ENCODE data around the gene WASF1. TPM values are rescaled to one million over a fixed set of nuclear protein-coding genes. Genes with fewer than 3 reads are reported as not detected.
A peak's percentile ranks its signal among the peaks of the same experiment; 100 is the strongest.

Gene WASF1
- total RNA-seq, 1 experiment from 2014 or later = 28.6 TPM

DNA sequence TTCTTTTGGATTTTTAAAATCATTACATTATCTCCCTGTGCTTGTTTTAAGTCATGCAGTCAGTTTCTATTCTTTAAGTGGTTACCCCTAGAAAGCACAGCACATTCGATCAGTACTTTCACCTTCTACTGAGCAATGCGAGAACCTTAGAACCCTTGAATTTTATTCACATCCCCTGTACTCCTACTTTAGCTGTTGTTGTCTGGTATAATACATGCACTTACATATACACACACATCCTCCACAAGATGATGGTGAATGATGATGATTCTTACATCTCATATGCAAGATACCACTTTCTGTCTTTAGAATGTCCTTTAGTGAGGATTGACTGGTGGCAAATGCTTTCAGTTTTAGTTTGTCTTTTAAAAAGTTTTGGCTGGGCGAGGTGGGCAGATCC, 6.4 kb upstream of the WASF1 start:
- no CpG with 5 or more reads among the region's 3 CpGs for WGBS (ENCODE audit: extremely low coverage, insufficient read length, low lambda C conversion rate)
- TF ChIP-seq, protein P1, sequence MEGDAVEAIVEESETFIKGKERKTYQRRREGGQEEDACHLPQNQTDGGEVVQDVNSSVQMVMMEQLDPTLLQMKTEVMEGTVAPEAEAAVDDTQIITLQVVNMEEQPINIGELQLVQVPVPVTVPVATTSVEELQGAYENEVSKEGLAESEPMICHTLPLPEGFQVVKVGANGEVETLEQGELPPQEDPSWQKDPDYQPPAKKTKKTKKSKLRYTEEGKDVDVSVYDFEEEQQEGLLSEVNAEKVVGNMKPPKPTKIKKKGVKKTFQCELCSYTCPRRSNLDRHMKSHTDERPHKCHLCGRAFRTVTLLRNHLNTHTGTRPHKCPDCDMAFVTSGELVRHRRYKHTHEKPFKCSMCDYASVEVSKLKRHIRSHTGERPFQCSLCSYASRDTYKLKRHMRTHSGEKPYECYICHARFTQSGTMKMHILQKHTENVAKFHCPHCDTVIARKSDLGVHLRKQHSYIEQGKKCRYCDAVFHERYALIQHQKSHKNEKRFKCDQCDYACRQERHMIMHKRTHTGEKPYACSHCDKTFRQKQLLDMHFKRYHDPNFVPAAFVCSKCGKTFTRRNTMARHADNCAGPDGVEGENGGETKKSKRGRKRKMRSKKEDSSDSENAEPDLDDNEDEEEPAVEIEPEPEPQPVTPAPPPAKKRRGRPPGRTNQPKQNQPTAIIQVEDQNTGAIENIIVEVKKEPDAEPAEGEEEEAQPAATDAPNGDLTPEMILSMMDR (conservative IDR thresholded peaks at IDR 0.05) = no peak

More for the DNA sequence above, 6.4 kb upstream of the WASF1 start:
- Histone ChIP-seq H3K4ac (ENCODE audit: low read depth, low read length) (no peak overlapping the region), H3K79me2 (ENCODE audit: insufficient read depth, low read length) (peaks cover 22% of the 10 kb centered on the region; the same call in 1 of the 2 replicates), H3K9me3 (ENCODE audit: control insufficient read depth, low read depth, low read length) (no peaks in the 10 kb centered on the region), H2AFZ (ENCODE audit: low read length) (no peak overlapping the region), H4K91ac (ENCODE audit: insufficient read length, low read depth, low read length) (no peak overlapping the region), H2BK15ac (ENCODE audit: low read depth, low read length) (no peak overlapping the region), H3K27ac (ENCODE audit: insufficient read length, low read depth, low read length) (no peak overlapping the region), H2BK120ac (ENCODE audit: low read depth, low read length, poor library complexity, severe bottlenecking) (no peak overlapping the region), H4K20me1 (ENCODE audit: control insufficient read depth, insufficient read depth, insufficient read length) (no peaks in the 10 kb centered on the region), H4K8ac (replicated peaks; ENCODE audit: insufficient read length, low read depth, low read length) (no peak overlapping the region), H2AK5ac (ENCODE audit: insufficient read length, low read length) (no peak overlapping the region), H3K18ac (ENCODE audit: insufficient read length, low read depth, low read length) (no peak overlapping the region), H3K4me2 (ENCODE audit: insufficient read depth, insufficient read length, low read length) (no peak overlapping the region), H3T11ph (ENCODE audit: low read length) (no peak overlapping the region), H3K4me1 (ENCODE audit: insufficient read depth, low read length) (no peaks in the 10 kb centered on the region), H3K9ac (ENCODE audit: extremely low read depth, insufficient read length, low read length) (no peak overlapping the region), H3K56ac (ENCODE audit: insufficient read length, low read depth, low read length) (no peak overlapping the region), H3K79me1 (ENCODE audit: insufficient read depth, low read depth, low read length, poor library complexity, severe bottlenecking) (peaks cover 2% of the 10 kb centered on the region), H2BK12ac (ENCODE audit: insufficient read length, low read depth, low read length) (no peak overlapping the region), H3K23me2 (ENCODE audit: insufficient read length, low read depth, low read length, poor library complexity, severe bottlenecking) (no peaks in the 10 kb centered on the region), H2BK5ac (ENCODE audit: insufficient read length, low read length) (no peak overlapping the region), H4K5ac (ENCODE audit: insufficient read length, low read depth, low read length) (no peak overlapping the region), H3K14ac (ENCODE audit: insufficient read depth, low read length) (no peak overlapping the region), H3K27me3 (ENCODE audit: insufficient read depth, low read length) (no peaks in the 10 kb centered on the region), H2BK20ac (ENCODE audit: low read depth, low read length, poor library complexity, severe bottlenecking) (no peak overlapping the region), H3K23ac (ENCODE audit: insufficient read length, low read depth, low read length) (no peak overlapping the region)
- no peak for DNase-seq
- Mint-ChIP-seq H3K9me3 (no peaks in the 10 kb centered on the region), H3K4me3 (no peak overlapping the region), H3K36me3 (ENCODE audit: insufficient read depth in 1 of 3, low read depth in 3 of 3) (no peaks in the 10 kb centered on the region), H3K27ac (peak overlapping the region in 2 of 3 experiments; percentile 5 to 35; a peak in 1 of 7 replicates), H3K27me3 (ENCODE audit: low read depth) (no peaks in the 10 kb centered on the region), H3K4me1 (0 out of 4 replicates have a peak, but pooled peaks cover 0 to 2% of the 10 kb centered on the region in 2 experiments)

All from H9 (cell line).